ENCODE measurements around the gene THBS2.
"Not testable (repeated sequence)": the region's sequence is repeated elsewhere in the genome, so short reads cannot be mapped to it uniquely, and the experiment has no call there.

Gene THBS2

GRCh38 chr6:169229615-169230321 is 23.9 kb downstream of the THBS2 start:
- no peak for DNase-seq

GRCh38 chr6:169227116-169227515 is 26.5 kb downstream of the THBS2 start:
- no peak for DNase-seq

- DNase-seq, result no peak
These were observed 27.8 kb downstream of the THBS2 start for GRCh38 chr6:169225887-169226286.

- DNase-seq, result no peak
These were observed 28.5 kb downstream of the THBS2 start for GRCh38 chr6:169225131-169225576.

- DNase-seq, result no peak
These were observed 28.9 kb downstream of the THBS2 start for GRCh38 chr6:169224716-169225115.

- no peak for DNase-seq
These were observed 29.4 kb downstream of the THBS2 start for GRCh38 chr6:169224185-169224695.

GRCh38 chr6:169223006-169223405 is 30.6 kb downstream of the THBS2 start:
- no peak for DNase-seq

GRCh38 chr6:169222126-169222525 is 31.5 kb downstream of the THBS2 start:
- DNase-seq, result no peak

- DNase-seq, result no peak
These were observed 32.4 kb downstream of the THBS2 start for GRCh38 chr6:169221264-169221663.

- DNase-seq, result no peak
These were observed 33.3 kb downstream of the THBS2 start for GRCh38 chr6:169220068-169220964.

- no peak for DNase-seq
These were observed 35.7 kb downstream of the THBS2 start for GRCh38 chr6:169217972-169218371.

GRCh38 chr6:169216830-169217229 is 36.8 kb downstream of the THBS2 start:
- no peak for DNase-seq

- DNase-seq, result no peak
These were observed 38.4 kb downstream of the THBS2 start for GRCh38 chr6:169215201-169215681.

GRCh38 chr6:169214789-169215188 is 38.9 kb downstream of the THBS2 start:
- DNase-seq, result not testable (repeated sequence)

GRCh38 chr6:169213814-169214520 is 39.7 kb downstream of the THBS2 start:
- no peak for DNase-seq

- peak; percentile 94 for DNase-seq
These were observed 40.5 kb downstream of the THBS2 start for GRCh38 chr6:169212897-169213813.

GRCh38 chr6:169212436-169212835 is 41.2 kb downstream of the THBS2 start:
- DNase-seq, result no peak

- DNase-seq, result no peak
These were observed 41.8 kb downstream of the THBS2 start for GRCh38 chr6:169211881-169212280.

- no peak for DNase-seq
These were observed 43.0 kb downstream of the THBS2 start for GRCh38 chr6:169210611-169211010.

GRCh38 chr6:169208011-169208410 is 45.6 kb downstream of the THBS2 start:
- DNase-seq, result no peak

- DNase-seq, result no peak
These were observed 46.2 kb downstream of the THBS2 start for GRCh38 chr6:169207482-169207881.

Measured in right forelimb (tissue), 1 donor.